Measurements from ENCODE around the gene WT1.

DNA sequence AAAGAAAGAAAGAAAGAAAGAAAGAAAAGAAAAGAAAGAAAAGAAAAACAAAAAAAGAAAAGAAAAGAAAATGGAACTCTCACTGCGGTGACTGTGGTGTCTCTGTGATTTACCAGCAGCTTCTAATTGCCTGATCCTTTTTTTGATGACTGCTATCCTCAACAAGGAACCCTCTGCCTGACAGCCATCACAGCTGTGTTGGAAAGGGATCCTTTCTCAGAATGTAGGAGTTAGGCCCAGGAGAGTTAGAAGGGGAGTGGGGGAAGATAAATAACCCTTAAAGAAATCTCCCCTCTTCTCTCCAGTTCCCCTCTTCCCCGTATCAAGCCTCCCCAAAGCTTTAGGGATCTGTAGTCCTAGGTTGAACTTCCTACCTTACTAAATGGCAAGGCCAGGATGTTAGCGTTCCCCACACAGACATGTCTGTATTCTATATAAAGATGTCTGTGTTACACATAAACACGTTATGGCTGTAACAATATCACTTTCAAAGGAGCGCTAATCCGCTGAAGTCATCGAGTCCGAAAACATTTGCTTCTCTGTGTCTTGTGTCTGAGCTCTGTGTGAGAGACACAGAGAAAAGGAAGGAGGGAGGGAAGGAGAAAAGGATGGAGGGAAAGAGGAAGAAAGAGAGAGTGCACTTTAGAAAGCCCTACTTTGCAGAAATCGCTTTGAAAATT is 26.8 kb upstream of the WT1 start:
- TF ChIP-seq MAX (IDR thresholded peaks at IDR 0.05) (no peak), FOXM1 (IDR thresholded peaks at IDR 0.05; ENCODE audit: borderline replicate concordance, low read depth) (no peak), NFIC (IDR thresholded peaks at IDR 0.05) (no peak), YY1 (IDR thresholded peaks at IDR 0.05; ENCODE audit: low read depth) (no peak), REST (IDR thresholded peaks at IDR 0.05; ENCODE audit: low read depth) (no peak), RAD21 (IDR thresholded peaks at IDR 0.05; ENCODE audit: low read depth) (no peak), CEBPB (IDR thresholded peaks at IDR 0.05) (no peak), TEAD4 (IDR thresholded peaks at IDR 0.05) (no peak), CREB1 (IDR thresholded peaks at IDR 0.05; ENCODE audit: low read depth) (no peak), EP300 (IDR thresholded peaks at IDR 0.05; ENCODE audit: borderline replicate concordance) (no peak), TAF1 (IDR thresholded peaks at IDR 0.05; ENCODE audit: low read depth) (no peak), TCF12 (IDR thresholded peaks at IDR 0.05; ENCODE audit: low read depth) (no peak)
